Measurements from ENCODE around the gene KYNU. TPM values are rescaled to one million over a fixed set of nuclear protein-coding genes. Genes with fewer than 3 reads are reported as not detected.
A peak's percentile ranks its signal among the peaks of the same experiment; 100 is the strongest.

The KYNU gene
- polyA plus RNA-seq, 1 experiment: 4.5 TPM

- Histone ChIP-seq H3K9me3 (ENCODE audit: control insufficient read depth, insufficient read depth, low read length) (no peaks in the 10 kb centered on the region), H3K27me3 (ENCODE audit: control insufficient read depth, insufficient read depth, low read length) (no peaks in the 10 kb centered on the region), H3K4me3 (ENCODE audit: low read depth, low read length) (no peak overlapping the region), H3K27ac (ENCODE audit: low read depth, low read length) (no peak overlapping the region)
- ChIA-PET POLR2A (no interaction called here), CTCF (interaction anchor here (0.7 to 5.8 kb wide), 21 partner anchors 7 to 796 kb away, joined by 3 to 94 read pairs (median 4); no protein-coding TSS in a partner anchor)
- TF ChIP-seq CTCF (IDR thresholded peaks at IDR 0.05; ENCODE audit: low read depth, low read length): no peak
- DNase-seq (ENCODE audit: low read depth, low spot score): no peak
These were observed 104.3 kb downstream of the KYNU start for GRCh38 chr2:142981756-142982155.

GRCh38 chr2:142983174-142983573 lies 105.7 kb downstream of the KYNU start:
- no peak overlapping the region for H3K27ac ChIP-seq (ENCODE audit: low read depth, low read length)
- H3K9me3 ChIP-seq (ENCODE audit: control insufficient read depth, insufficient read depth, low read length): no peaks in the 10 kb centered on the region
- TF ChIP-seq CTCF (IDR thresholded peaks at IDR 0.05; ENCODE audit: low read depth, low read length): no peak
- H3K27me3 ChIP-seq (ENCODE audit: control insufficient read depth, insufficient read depth, low read length): no peaks in the 10 kb centered on the region
- H3K4me3 ChIP-seq (ENCODE audit: low read depth, low read length): no peak overlapping the region
- CTCF ChIA-PET: interaction anchor here (0.5 to 1.4 kb wide), 4 partner anchors 9 to 315 kb away, joined by 3 read pairs; no protein-coding TSS in a partner anchor
- DNase-seq (ENCODE audit: low read depth, low spot score): no peak
- POLR2A ChIA-PET: no interaction called here

DNA sequence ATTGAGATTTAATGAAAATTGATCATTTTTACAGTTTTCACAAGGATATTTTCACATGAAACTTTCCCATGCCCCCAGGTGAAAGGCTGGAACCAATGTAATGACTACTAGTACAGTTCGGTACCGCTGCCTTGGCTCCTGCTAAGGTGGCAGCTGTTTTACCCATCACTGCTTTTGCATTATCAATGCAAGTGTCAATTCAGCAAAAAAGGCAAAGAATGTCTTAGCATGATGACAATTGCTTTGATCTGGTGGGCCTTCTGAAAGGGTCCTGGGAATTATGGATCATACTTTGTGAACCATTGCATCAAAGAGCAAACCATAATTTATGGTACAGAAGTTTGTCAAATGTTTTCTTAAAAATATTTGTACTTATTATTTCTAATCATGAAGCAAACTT lies 107.2 kb downstream of the KYNU start:
- DNase-seq (ENCODE audit: low read depth, low spot score): no peak
- POLR2A ChIA-PET: no interaction called here
- no peak overlapping the region for H3K4me3 ChIP-seq (ENCODE audit: low read depth, low read length)
- no peak for TF ChIP-seq CTCF (IDR thresholded peaks at IDR 0.05; ENCODE audit: low read depth, low read length)
- no peaks in the 10 kb centered on the region for H3K9me3 ChIP-seq (ENCODE audit: control insufficient read depth, insufficient read depth, low read length)
- H3K27ac ChIP-seq (ENCODE audit: low read depth, low read length): no peak overlapping the region
- H3K27me3 ChIP-seq (ENCODE audit: control insufficient read depth, insufficient read depth, low read length): no peaks in the 10 kb centered on the region
- CTCF ChIA-PET: interaction anchor here (1.4 to 7.2 kb wide), 2 partner anchors 11 to 302 kb away, joined by 3 to 68 read pairs; no protein-coding TSS in a partner anchor

DNA sequence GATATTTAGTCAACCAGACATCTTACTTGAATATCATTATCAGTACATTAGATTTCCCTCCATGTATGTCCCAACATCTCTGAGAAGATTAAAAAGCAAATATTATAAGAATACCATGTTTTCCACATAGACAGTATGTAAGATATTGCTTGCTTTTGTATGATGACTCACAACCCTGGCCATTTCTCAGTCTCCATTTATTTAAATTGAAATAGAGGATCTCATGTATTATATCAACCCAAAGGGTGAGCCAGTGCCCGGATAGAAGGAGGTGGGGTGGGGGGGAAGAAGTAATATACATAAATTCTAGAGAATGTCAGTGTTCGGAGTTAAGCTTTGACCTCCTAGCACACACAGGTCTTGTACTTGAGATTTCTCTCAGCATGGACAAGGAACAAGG lies 109.6 kb downstream of the KYNU start:
- Histone ChIP-seq H3K27ac (ENCODE audit: low read depth, low read length) (no peak overlapping the region), H3K27me3 (ENCODE audit: control insufficient read depth, insufficient read depth, low read length) (no peaks in the 10 kb centered on the region), H3K9me3 (ENCODE audit: control insufficient read depth, insufficient read depth, low read length) (no peaks in the 10 kb centered on the region), H3K4me3 (ENCODE audit: low read depth, low read length) (no peak overlapping the region)
- CTCF ChIA-PET: interaction anchor here (0.6 to 7.2 kb wide), 4 partner anchors 48 to 308 kb away, joined by 3 to 68 read pairs (median 6); no protein-coding TSS in a partner anchor
- TF ChIP-seq CTCF (IDR thresholded peaks at IDR 0.05; ENCODE audit: low read depth, low read length): no peak
- POLR2A ChIA-PET: no interaction called here
- no peak for DNase-seq (ENCODE audit: low read depth, low spot score)

- H3K4me3 ChIP-seq (ENCODE audit: low read depth, low read length): no peak overlapping the region
- peak; percentile 55 for TF ChIP-seq CTCF (IDR thresholded peaks at IDR 0.05; ENCODE audit: low read depth, low read length)
- POLR2A ChIA-PET: no interaction called here
- CTCF ChIA-PET: interaction anchor here (0.5 to 7.2 kb wide), 30 partner anchors 9 to 1846 kb away, joined by 3 to 68 read pairs (median 3); no protein-coding TSS in a partner anchor
- H3K27ac ChIP-seq (ENCODE audit: low read depth, low read length): no peak overlapping the region
- no peaks in the 10 kb centered on the region for H3K27me3 ChIP-seq (ENCODE audit: control insufficient read depth, insufficient read depth, low read length)
- DNase-seq (ENCODE audit: low read depth, low spot score): no peak
- no peaks in the 10 kb centered on the region for H3K9me3 ChIP-seq (ENCODE audit: control insufficient read depth, insufficient read depth, low read length)
These were observed 112.1 kb downstream of the KYNU start for GRCh38 chr2:142989273-142990204.
